Measurements from ENCODE around the gene DSC2. TPM values are rescaled to one million over a fixed set of nuclear protein-coding genes. Genes with fewer than 3 reads are reported as not detected.

DSC2 gene
- total RNA-seq, 1 experiment from 2014 or later: 22.7 TPM

GRCh38 chr18:31056296-31056695, 45.9 kb downstream of the DSC2 start:
- Mint-ChIP-seq H3K36me3 (ENCODE audit: insufficient read depth, unreplicated experiment) (no peaks in the 10 kb centered on the region), H3K27me3 (ENCODE audit: insufficient read depth, unreplicated experiment) (no peaks in the 10 kb centered on the region), H3K4me1 (ENCODE audit: low read depth, unreplicated experiment) (no peaks in the 10 kb centered on the region), H3K9me3 (ENCODE audit: unreplicated experiment) (no peaks in the 10 kb centered on the region), H3K4me3 (ENCODE audit: unreplicated experiment) (no peak overlapping the region), H3K27ac (ENCODE audit: unreplicated experiment) (no peak overlapping the region)
- intact Hi-C loops (cut with micrococcal nuclease; ENCODE audit: unreplicated experiment): no loop called here
- Histone ChIP-seq H3K4me3 (ENCODE audit: low read depth, low read length) (no peak overlapping the region), H3K4me1 (no peaks in the 10 kb centered on the region), H3K27me3 (replicated peaks; ENCODE audit: control insufficient read depth, insufficient read depth, low read length) (no peaks in the 10 kb centered on the region), H3K9me3 (no peaks in the 10 kb centered on the region), H3K36me3 (ENCODE audit: control insufficient read depth, insufficient read depth, low read length) (no peaks in the 10 kb centered on the region)
- BruUV-seq (replicated peaks): no TSS peak
- ChIA-PET CTCF (interaction anchor here (0.6 kb wide), 1 partner anchor 32 kb away, joined by 3 read pairs; no protein-coding TSS in a partner anchor), POLR2A (no interaction called here)
- DNase-seq: no peak
- no peak for TF ChIP-seq CTCF (IDR thresholded peaks at IDR 0.05; ENCODE audit: insufficient read depth in 1 of 2, low read depth in 1 of 2, low read length in 1 of 2, severe bottlenecking in 1 of 2, unreplicated experiment in 1 of 2)

DNA sequence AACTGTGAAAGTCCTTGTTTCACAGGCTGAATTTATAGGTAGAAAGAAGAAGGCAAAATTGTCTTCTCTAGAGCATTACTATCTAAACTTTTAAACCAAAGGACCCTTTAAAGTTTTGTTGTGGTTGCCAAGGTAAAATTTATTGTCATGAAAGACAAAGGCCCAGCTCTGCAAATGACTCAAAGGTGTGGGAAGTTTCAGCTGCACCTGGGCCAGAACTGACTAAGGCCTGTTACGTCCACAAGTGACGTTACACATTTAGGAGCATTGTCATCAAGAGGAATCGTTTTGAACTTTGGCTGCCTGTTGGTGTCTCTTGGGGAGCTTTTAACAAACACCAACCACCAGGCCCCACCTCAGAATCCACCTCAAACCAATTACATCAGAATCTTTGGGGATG, 51.6 kb downstream of the DSC2 start:
- CTCF ChIA-PET: no interaction called here
- H3K27me3 Mint-ChIP-seq (ENCODE audit: insufficient read depth, unreplicated experiment): no peaks in the 10 kb centered on the region

DNA sequence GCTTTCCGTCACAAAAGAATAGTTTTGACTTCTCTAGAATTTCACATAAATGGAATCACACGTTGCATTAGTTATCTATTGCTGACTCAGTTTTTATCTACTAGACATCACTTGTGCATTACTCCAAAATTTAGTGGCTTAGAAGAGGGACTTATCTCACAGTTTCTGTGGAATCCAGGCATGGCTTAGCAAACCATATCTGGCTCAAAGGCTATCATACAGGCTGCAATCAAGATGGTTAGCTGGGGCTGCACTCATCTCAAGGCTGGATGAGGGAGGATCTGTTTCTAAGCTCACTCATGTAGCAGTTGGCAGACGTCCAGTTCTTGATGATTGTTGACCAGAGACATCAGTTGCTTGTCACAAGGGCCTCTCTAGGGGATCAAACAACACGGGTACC, 53.0 kb downstream of the DSC2 start:
- no peak for TF ChIP-seq CTCF (IDR thresholded peaks at IDR 0.05; ENCODE audit: insufficient read depth in 1 of 2, low read depth in 1 of 2, low read length in 1 of 2, severe bottlenecking in 1 of 2, unreplicated experiment in 1 of 2)
- H3K4me3 ChIP-seq (ENCODE audit: low read depth, low read length): no peak overlapping the region
- H3K36me3 ChIP-seq (ENCODE audit: control insufficient read depth, insufficient read depth, low read length): no peaks in the 10 kb centered on the region
- Mint-ChIP-seq H3K9me3 (ENCODE audit: unreplicated experiment) (no peaks in the 10 kb centered on the region), H3K27ac (ENCODE audit: unreplicated experiment) (no peak overlapping the region), H3K36me3 (ENCODE audit: insufficient read depth, unreplicated experiment) (no peaks in the 10 kb centered on the region), H3K4me1 (ENCODE audit: low read depth, unreplicated experiment) (peaks cover 6% of the 10 kb centered on the region), H3K27me3 (ENCODE audit: insufficient read depth, unreplicated experiment) (peaks cover 2% of the 10 kb centered on the region), H3K4me3 (ENCODE audit: unreplicated experiment) (no peak overlapping the region)
- no peaks in the 10 kb centered on the region for H3K9me3 ChIP-seq
- H3K4me1 ChIP-seq: no peaks in the 10 kb centered on the region
- no peak for DNase-seq
- CTCF ChIA-PET: no interaction called here
- POLR2A ChIA-PET: no interaction called here
- intact Hi-C loops (cut with micrococcal nuclease; ENCODE audit: unreplicated experiment): no loop called here
- no TSS peak for BruUV-seq (replicated peaks)
- H3K27me3 ChIP-seq (replicated peaks; ENCODE audit: control insufficient read depth, insufficient read depth, low read length): no peaks in the 10 kb centered on the region

More for the DNA sequence above, 51.6 kb downstream of the DSC2 start:
- Histone ChIP-seq H3K4me3 (ENCODE audit: low read depth, low read length) (no peak overlapping the region), H3K4me1 (no peaks in the 10 kb centered on the region), H3K27me3 (replicated peaks; ENCODE audit: control insufficient read depth, insufficient read depth, low read length) (no peaks in the 10 kb centered on the region), H3K36me3 (ENCODE audit: control insufficient read depth, insufficient read depth, low read length) (no peaks in the 10 kb centered on the region), H3K9me3 (no peaks in the 10 kb centered on the region)
- H3K36me3 Mint-ChIP-seq (ENCODE audit: insufficient read depth, unreplicated experiment): no peaks in the 10 kb centered on the region
- H3K9me3 Mint-ChIP-seq (ENCODE audit: unreplicated experiment): no peaks in the 10 kb centered on the region
- no peak overlapping the region for H3K4me3 Mint-ChIP-seq (ENCODE audit: unreplicated experiment)
- DNase-seq: no peak
- intact Hi-C loops (cut with micrococcal nuclease; ENCODE audit: unreplicated experiment): no loop called here
- TF ChIP-seq CTCF (IDR thresholded peaks at IDR 0.05; ENCODE audit: insufficient read depth in 1 of 2, low read depth in 1 of 2, low read length in 1 of 2, severe bottlenecking in 1 of 2, unreplicated experiment in 1 of 2): no peak
- no TSS peak for BruUV-seq (replicated peaks)
- POLR2A ChIA-PET: no interaction called here
- H3K27ac Mint-ChIP-seq (ENCODE audit: unreplicated experiment): no peak overlapping the region
- peaks cover 2% of the 10 kb centered on the region for H3K4me1 Mint-ChIP-seq (ENCODE audit: low read depth, unreplicated experiment)
